HG03175 (cell line): ENCODE measurements around the gene TIMM10B.
"Not testable (repeated sequence)": the region's sequence is repeated elsewhere in the genome, so short reads cannot be mapped to it uniquely, and the experiment has no call there.

Experiments used
- ATAC-seq: cut with Tn5 transposase; IDR thresholded peaks from one replicate; pipeline ENCODE4 v1.9.1; 2021; ENCODE audit warnings: mild to moderate bottlenecking, moderate library complexity; ENCODE audit not compliant: unreplicated experiment

The TIMM10B gene

DNA sequence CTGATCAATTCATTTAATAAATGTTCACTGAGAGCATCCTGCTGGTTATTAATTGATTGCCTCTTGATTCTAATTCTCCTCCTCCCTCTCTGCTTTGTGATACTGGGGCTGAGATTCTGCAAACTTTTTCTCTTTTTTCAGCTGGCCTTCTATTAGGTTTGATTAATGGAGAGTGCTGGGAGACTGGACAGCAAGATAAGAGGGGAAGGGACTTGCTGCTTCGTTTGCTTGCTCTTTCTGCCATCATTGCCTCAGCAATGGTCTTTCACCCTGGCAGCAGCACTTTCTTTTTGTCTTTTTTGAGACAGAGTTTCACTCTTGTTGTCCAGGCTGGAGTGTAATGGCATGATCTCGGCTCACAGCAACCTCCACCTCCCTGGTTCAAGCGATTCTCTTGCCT, 22.9 kb downstream of the TIMM10B start:
- ATAC-seq = no peak

GRCh38 chr11:6505577-6506240, 24.4 kb downstream of the TIMM10B start:
- ATAC-seq = peak; percentile 74

DNA sequence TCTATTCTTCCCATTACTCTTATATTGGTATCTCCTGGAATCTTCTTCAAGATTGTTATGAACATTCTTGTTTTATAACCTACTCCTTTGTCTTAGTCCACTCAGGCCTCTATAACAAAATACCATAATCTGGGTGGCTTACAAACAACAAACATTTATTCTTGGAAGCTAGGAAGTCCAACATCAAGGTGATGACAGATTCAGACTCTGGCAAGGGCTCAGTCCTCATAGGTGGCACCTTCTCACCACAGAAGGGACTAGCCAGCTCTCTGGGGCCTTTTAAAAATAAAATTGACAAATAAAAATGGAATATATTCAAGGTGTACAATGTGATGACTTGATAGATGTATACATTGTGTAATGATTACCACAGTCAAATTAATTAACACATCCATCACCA, 35.6 kb downstream of the TIMM10B start:
- no peak for ATAC-seq

DNA sequence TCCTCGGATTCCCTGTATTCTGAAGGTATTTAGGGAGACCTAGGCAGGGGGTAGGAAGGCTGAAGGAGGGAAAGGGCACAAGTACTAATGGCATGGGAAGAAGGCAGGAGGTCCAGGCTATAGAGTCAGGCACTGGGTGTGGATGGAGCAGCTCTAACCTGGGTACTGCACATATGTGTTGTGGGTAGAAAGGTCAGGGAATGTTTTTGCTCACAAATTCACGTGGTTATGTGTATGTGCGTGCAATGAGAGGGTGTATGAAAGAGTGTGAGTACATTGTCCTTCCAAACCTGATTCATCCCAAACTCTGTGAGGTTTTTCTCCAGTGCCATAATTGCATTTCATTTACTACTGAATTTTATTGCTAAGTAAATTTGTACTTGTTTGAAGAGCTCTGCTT, 39.0 kb downstream of the TIMM10B start:
- no peak for ATAC-seq

DNA sequence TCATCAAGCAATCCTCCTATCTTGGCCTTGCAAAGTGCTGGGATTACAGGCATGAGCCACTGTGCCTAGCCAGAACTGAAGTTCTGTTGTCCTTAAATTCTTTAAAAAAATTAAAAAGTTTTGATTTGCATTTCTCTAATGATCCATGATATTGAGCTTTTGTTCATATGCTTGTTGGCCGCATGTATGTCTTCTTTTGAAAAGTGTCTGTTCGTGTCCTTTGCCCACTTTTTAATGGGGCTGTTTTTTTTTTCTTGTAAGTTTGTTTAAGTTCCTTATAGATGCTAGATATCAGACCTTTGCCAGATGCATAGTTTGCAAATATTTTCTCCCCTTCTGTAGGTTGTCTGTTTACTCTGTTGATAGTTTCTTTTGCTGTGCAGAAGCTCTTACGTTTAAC, 40.6 kb downstream of the TIMM10B start:
- ATAC-seq = not testable (repeated sequence)

GRCh38 chr11:6523253-6523652, 42.0 kb downstream of the TIMM10B start:
- ATAC-seq = no peak

GRCh38 chr11:6526411-6527135, 45.3 kb downstream of the TIMM10B start:
- ATAC-seq = no peak

GRCh38 chr11:6529266-6529665, 48.0 kb downstream of the TIMM10B start:
- ATAC-seq = no peak

- no peak for ATAC-seq
Measured at GRCh38 chr11:6530848-6531247, 49.5 kb downstream of the TIMM10B start.

GRCh38 chr11:6531267-6531752, 50.0 kb downstream of the TIMM10B start:
- ATAC-seq = peak; percentile 64
